Measurements from ENCODE around the gene ELP5.

- TF ChIP-seq REST (IDR thresholded peaks at IDR 0.05; ENCODE audit: low read depth, low read length) = no peak
- TF ChIP-seq NRF1 (IDR thresholded peaks at IDR 0.05; ENCODE audit: low read depth, low read length) = no peak
- TF ChIP-seq CTCF (IDR thresholded peaks at IDR 0.05) = no peak
- no peak for TF ChIP-seq POLR2AphosphoS5 (IDR thresholded peaks at IDR 0.05; ENCODE audit: low read depth, low read length)
Measured at GRCh38 chr17:7207120-7208001, 44.7 kb upstream of the ELP5 start.

Data from SK-N-SH (cell line).